ENCODE results near the gene SLC26A4. TPM values are rescaled to one million over a fixed set of nuclear protein-coding genes. Genes with fewer than 3 reads are reported as not detected.
A peak's percentile ranks its signal among the peaks of the same experiment; 100 is the strongest.

The SLC26A4 gene
- total RNA-seq, 1 donor from 2014 or later, result 0.12 TPM

GRCh38 chr7:107622429-107622828, 38.2 kb upstream of the SLC26A4 start:
- no peaks in the 10 kb centered on the region for H3K9me3 Mint-ChIP-seq
- H3K27me3 Mint-ChIP-seq (ENCODE audit: low read depth), result no peaks in the 10 kb centered on the region
- no peak for DNase-seq (ENCODE audit: low read depth, low spot score)
- H3K4me3 Mint-ChIP-seq, result no peak overlapping the region
- H3K27ac Mint-ChIP-seq (ENCODE audit: unreplicated experiment), result no peak overlapping the region
- TF ChIP-seq CTCF (conservative IDR thresholded peaks at IDR 0.05), result no peak
- H3K4me1 Mint-ChIP-seq, result no peaks in the 10 kb centered on the region
- peaks cover 3% of the 10 kb centered on the region for H3K36me3 Mint-ChIP-seq (ENCODE audit: low read depth)

GRCh38 chr7:107622894-107623293, 37.7 kb upstream of the SLC26A4 start:
- no peaks in the 10 kb centered on the region for H3K4me1 Mint-ChIP-seq
- no peak for DNase-seq (ENCODE audit: low read depth, low spot score)
- H3K4me3 Mint-ChIP-seq, result no peak overlapping the region
- H3K27ac Mint-ChIP-seq (ENCODE audit: unreplicated experiment), result no peak overlapping the region
- no peaks in the 10 kb centered on the region for H3K27me3 Mint-ChIP-seq (ENCODE audit: low read depth)
- peaks cover 3% of the 10 kb centered on the region for H3K36me3 Mint-ChIP-seq (ENCODE audit: low read depth)
- H3K9me3 Mint-ChIP-seq, result no peaks in the 10 kb centered on the region
- TF ChIP-seq CTCF (conservative IDR thresholded peaks at IDR 0.05), result no peak

GRCh38 chr7:107627002-107627401, 33.6 kb upstream of the SLC26A4 start:
- Mint-ChIP-seq H3K36me3 (ENCODE audit: low read depth) (peaks cover 3% of the 10 kb centered on the region), H3K4me3 (no peak overlapping the region), H3K27me3 (ENCODE audit: low read depth) (no peaks in the 10 kb centered on the region), H3K4me1 (peaks cover 2% of the 10 kb centered on the region), H3K9me3 (no peaks in the 10 kb centered on the region), H3K27ac (ENCODE audit: unreplicated experiment) (no peak overlapping the region)
- TF ChIP-seq CTCF (conservative IDR thresholded peaks at IDR 0.05), result no peak
- no peak for DNase-seq (ENCODE audit: low read depth, low spot score)

- H3K36me3 Mint-ChIP-seq (ENCODE audit: low read depth), result peaks cover 3% of the 10 kb centered on the region
- no peak overlapping the region for H3K27ac Mint-ChIP-seq (ENCODE audit: unreplicated experiment)
- DNase-seq (ENCODE audit: low read depth, low spot score), result no peak
- TF ChIP-seq CTCF (conservative IDR thresholded peaks at IDR 0.05), result no peak
- H3K9me3 Mint-ChIP-seq, result no peaks in the 10 kb centered on the region
- H3K27me3 Mint-ChIP-seq (ENCODE audit: low read depth), result no peaks in the 10 kb centered on the region
- H3K4me3 Mint-ChIP-seq, result no peak overlapping the region
- peaks cover 11% of the 10 kb centered on the region for H3K4me1 Mint-ChIP-seq
Measured at GRCh38 chr7:107628461-107629064, 32.1 kb upstream of the SLC26A4 start.

GRCh38 chr7:107630342-107630741, 30.3 kb upstream of the SLC26A4 start:
- no peak overlapping the region for H3K4me3 Mint-ChIP-seq
- peaks cover 2% of the 10 kb centered on the region for H3K9me3 Mint-ChIP-seq
- peaks cover 5% of the 10 kb centered on the region for H3K36me3 Mint-ChIP-seq (ENCODE audit: low read depth)
- no peak for TF ChIP-seq CTCF (conservative IDR thresholded peaks at IDR 0.05)
- peaks cover 11% of the 10 kb centered on the region for H3K4me1 Mint-ChIP-seq
- no peak for DNase-seq (ENCODE audit: low read depth, low spot score)
- no peaks in the 10 kb centered on the region for H3K27me3 Mint-ChIP-seq (ENCODE audit: low read depth)
- H3K27ac Mint-ChIP-seq (ENCODE audit: unreplicated experiment), result peak overlapping the region; percentile 90

All from neural crest cell (in vitro differentiated cells).